Prostate gland (tissue), 2 donors: ENCODE results near the gene CYP2F1. TPM values are rescaled to one million over a fixed set of nuclear protein-coding genes. Genes with fewer than 3 reads are reported as not detected.

ENCODE experiments used
- DNase-seq: peaks from one replicate; pipeline ENCODE4 v3.0.0-alpha.2; 2019; ENCODE audit warnings: low spot score
- H3K27ac ChIP-seq, 2 donors: fragments of 200-600 bp; sonication (generic); 2 replicates each; pipeline ENCODE4 v1.5.1; 2017 to 2019
- H3K27me3 ChIP-seq: fragments of 200-600 bp; sonication (generic); replicated peaks from 2 replicates; pipeline ENCODE4 v1.5.1; 2019; ENCODE audit not compliant: insufficient read depth
- H3K36me3 ChIP-seq, 2 donors: fragments of 200-600 bp; sonication (generic); 1 replicate in 1 of 2; 2 replicates in 1 of 2; pipeline versions ENCODE4 v1.5.1 to v1.8.1; 2017 to 2019
- H3K4me1 ChIP-seq: fragments of 200-600 bp; sonication (generic); replicated peaks from 2 replicates; pipeline ENCODE4 v1.5.1; 2019
- H3K4me3 ChIP-seq, 2 donors: fragments of 200-600 bp; sonication (generic); 2 replicates each; pipeline ENCODE4 v1.5.1; 2017 to 2019
- H3K9me3 ChIP-seq: fragments of 200-600 bp; sonication (generic); 2 replicates; pipeline ENCODE4 v1.5.1; 2017
- CTCF ChIP-seq, 4 experiments: fragments of 200-600 bp in 2 of 4; fragments of 450-650 bp in 2 of 4; sonication (generic) in 2 of 4; IDR thresholded peaks; 1 replicate in 3 of 4; 2 replicates in 1 of 4; pipeline ENCODE4 v1.5.1; 2016 to 2019; ENCODE audit warnings: antibody characterized with exemption in 4 of 4, mild to moderate bottlenecking in 2 of 4, moderate library complexity in 2 of 4
- POLR2A ChIP-seq: fragments of 450-650 bp; IDR thresholded peaks from one replicate; pipeline ENCODE4 v1.6.1; 2016; ENCODE audit warnings: antibody characterized with exemption, mild to moderate bottlenecking
- POLR2AphosphoS5 ChIP-seq: sonication (generic); formaldehyde crosslinking; IDR thresholded peaks from one replicate; pipeline ENCODE4 v1.6.1; 2017; ENCODE audit warnings: antibody characterized with exemption
- WGBS: methylation state at CpG from one replicate; pipeline ENCODE4 v1.1.5; 2018; 5-methylcytosine and 5-hydroxymethylcytosine counted together
- intact Hi-C: fragments of 100-400 bp; cut with DNase I; formaldehyde crosslinking; loops from one replicate; pipeline ENCODE4 v1.14.2; 2022
- total RNA-seq, 2 donors: library from RNA; depleted of rRNA; stranded (reverse); fragments of >200 nt; gene quantifications; one replicate each; pipeline ENCODE4 v1.1.0, GENCODE V29; 2016

Gene CYP2F1
- total RNA-seq, 2 donors from 2014 or later = 7.3 TPM; not detected in 1

- Histone ChIP-seq H3K4me1 (no peaks in the 10 kb centered on the region), H3K4me3 (no peak overlapping the region), H3K27ac (no peak overlapping the region), H3K9me3 (no peaks in the 10 kb centered on the region), H3K36me3 (no peaks in the 10 kb centered on the region), H3K27me3 (no peaks in the 10 kb centered on the region)
- intact Hi-C loops = no loop called here
- no peak for TF ChIP-seq CTCF (IDR thresholded peaks at IDR 0.05)
- no peak for TF ChIP-seq POLR2AphosphoS5
- no peak for TF ChIP-seq POLR2A
- WGBS = 82% methylated on average over 6 of the region's 6 CpGs
- DNase-seq = no peak
Measured at GRCh38 chr19:41172297-41173164, 58.3 kb downstream of the CYP2F1 start.

GRCh38 chr19:41174297-41174928 lies 60.2 kb downstream of the CYP2F1 start:
- Histone ChIP-seq H3K36me3 (no peaks in the 10 kb centered on the region), H3K27ac (no peak overlapping the region), H3K9me3 (no peaks in the 10 kb centered on the region), H3K4me3 (no peak overlapping the region), H3K4me1 (no peaks in the 10 kb centered on the region), H3K27me3 (no peaks in the 10 kb centered on the region)
- TF ChIP-seq POLR2AphosphoS5 = no peak
- TF ChIP-seq CTCF (IDR thresholded peaks at IDR 0.05) = no peak
- TF ChIP-seq POLR2A = no peak
- intact Hi-C loops = no loop called here
- 66% methylated on average over 15 of the region's 15 CpGs for WGBS
- DNase-seq = no peak

GRCh38 chr19:41175801-41176777 lies 61.9 kb downstream of the CYP2F1 start:
- H3K4me3 ChIP-seq = no peak overlapping the region
- WGBS = 17% methylated on average over 14 of the region's 14 CpGs
- DNase-seq = peak; percentile 74
- H3K9me3 ChIP-seq = no peaks in the 10 kb centered on the region
- TF ChIP-seq CTCF (IDR thresholded peaks at IDR 0.05) = no peak
- peak; percentile 40 for TF ChIP-seq POLR2AphosphoS5
- no peak for TF ChIP-seq POLR2A
- no peaks in the 10 kb centered on the region for H3K4me1 ChIP-seq
- H3K27ac ChIP-seq = peak overlapping the region in 1 of 2 donors; percentile 48
- intact Hi-C loops = no loop called here
- no peaks in the 10 kb centered on the region for H3K36me3 ChIP-seq
- no peaks in the 10 kb centered on the region for H3K27me3 ChIP-seq

Other genes starting within 250 kb of the CYP2F1 start
- not detected for gene CYP2A7, start 232.2 kb upstream of the CYP2F1 start, total RNA-seq
- not detected for gene CYP2B6, start 123.2 kb upstream of the CYP2F1 start, total RNA-seq
- gene CYP2A13, start 26.0 kb upstream of the CYP2F1 start, total RNA-seq = not detected
- gene CYP2S1, start 78.8 kb downstream of the CYP2F1 start, total RNA-seq = 1 to 10 TPM; 1.1 to 4.2 TPM
- 100 to 1,000 TPM in 1 of 2 donors, 10 to 100 TPM in 1; 26.1 to 168 TPM for gene AXL, start 104.8 kb downstream of the CYP2F1 start, total RNA-seq
- gene HNRNPUL1, start 149.9 kb downstream of the CYP2F1 start, total RNA-seq = 100 to 1,000 TPM; 133 to 183 TPM
- 10 to 100 TPM; 21.0 to 34.4 TPM for gene CCDC97, start 195.7 kb downstream of the CYP2F1 start, total RNA-seq
- 10 to 100 TPM in 1 of 2 donors, 1 to 10 TPM in 1; 9.7 to 32.4 TPM for gene TGFB1, start 239.5 kb downstream of the CYP2F1 start, total RNA-seq
- gene B9D2, start 249.7 kb downstream of the CYP2F1 start, total RNA-seq = 10 to 100 TPM; 10.7 to 17.1 TPM